Fibroblast of peridontal ligament (primary cell): ENCODE data around the gene TTLL10.

Experiments
- DNase-seq: peaks from one replicate; pipeline ENCODE4 v3.0.0-alpha.2; 2010; ENCODE audit errors: extremely low read depth

TTLL10 gene

GRCh38 chr1:1236945-1237873 lies 63.5 kb downstream of the TTLL10 start:
- DNase-seq: no peak

GRCh38 chr1:1237874-1238701 lies 64.4 kb downstream of the TTLL10 start:
- no peak for DNase-seq

- DNase-seq: no peak
Measured at GRCh38 chr1:1238702-1239178, 65.1 kb downstream of the TTLL10 start.

- no peak for DNase-seq
Measured at GRCh38 chr1:1239227-1239613, 65.5 kb downstream of the TTLL10 start.

GRCh38 chr1:1239614-1240347 lies 66.1 kb downstream of the TTLL10 start:
- DNase-seq: no peak

GRCh38 chr1:1240348-1240732 lies 66.7 kb downstream of the TTLL10 start:
- no peak for DNase-seq

GRCh38 chr1:1240822-1241587 lies 67.3 kb downstream of the TTLL10 start:
- DNase-seq: no peak

GRCh38 chr1:1241588-1242219 lies 68.0 kb downstream of the TTLL10 start:
- no peak for DNase-seq

GRCh38 chr1:1242461-1243265 lies 69.0 kb downstream of the TTLL10 start:
- DNase-seq: no peak

GRCh38 chr1:1243266-1243660 lies 69.6 kb downstream of the TTLL10 start:
- DNase-seq: no peak

GRCh38 chr1:1243807-1244191 lies 70.1 kb downstream of the TTLL10 start:
- no peak for DNase-seq

- no peak for DNase-seq
Measured at GRCh38 chr1:1244192-1244811, 70.6 kb downstream of the TTLL10 start.

- DNase-seq: no peak
Measured at GRCh38 chr1:1245178-1245816, 71.6 kb downstream of the TTLL10 start.

GRCh38 chr1:1245817-1246576 lies 72.3 kb downstream of the TTLL10 start:
- DNase-seq: no peak

- DNase-seq: no peak
Measured at GRCh38 chr1:1246577-1247340, 73.1 kb downstream of the TTLL10 start, which contains the start of gene C1QTNF12. TSS of gene C1QTNF12 (minus strand) at chr1:1246722. CDS start at chr1:1246690, 32 bp downstream.

GRCh38 chr1:1247341-1247913 lies 73.7 kb downstream of the TTLL10 start:
- DNase-seq: no peak
